Stimulated activated CD8-positive, alpha-beta memory T cell treated with anti-CD3 and anti-CD28 coated beads, Interleukin-4, amount 100 ng/mL, for 1 hour (primary cell): ENCODE results near the gene ABLIM3.

ENCODE experiments used
- DNase-seq, 2 donors: peaks; one replicate each; pipeline ENCODE4 v3.0.0-alpha.2; 2020; ENCODE audit warnings: low read depth in 2 of 2, low spot score in 1 of 2

The ABLIM3 gene

GRCh38 chr5:149216496-149216895 is 75.2 kb downstream of the ABLIM3 start:
- DNase-seq = no peak

DNA sequence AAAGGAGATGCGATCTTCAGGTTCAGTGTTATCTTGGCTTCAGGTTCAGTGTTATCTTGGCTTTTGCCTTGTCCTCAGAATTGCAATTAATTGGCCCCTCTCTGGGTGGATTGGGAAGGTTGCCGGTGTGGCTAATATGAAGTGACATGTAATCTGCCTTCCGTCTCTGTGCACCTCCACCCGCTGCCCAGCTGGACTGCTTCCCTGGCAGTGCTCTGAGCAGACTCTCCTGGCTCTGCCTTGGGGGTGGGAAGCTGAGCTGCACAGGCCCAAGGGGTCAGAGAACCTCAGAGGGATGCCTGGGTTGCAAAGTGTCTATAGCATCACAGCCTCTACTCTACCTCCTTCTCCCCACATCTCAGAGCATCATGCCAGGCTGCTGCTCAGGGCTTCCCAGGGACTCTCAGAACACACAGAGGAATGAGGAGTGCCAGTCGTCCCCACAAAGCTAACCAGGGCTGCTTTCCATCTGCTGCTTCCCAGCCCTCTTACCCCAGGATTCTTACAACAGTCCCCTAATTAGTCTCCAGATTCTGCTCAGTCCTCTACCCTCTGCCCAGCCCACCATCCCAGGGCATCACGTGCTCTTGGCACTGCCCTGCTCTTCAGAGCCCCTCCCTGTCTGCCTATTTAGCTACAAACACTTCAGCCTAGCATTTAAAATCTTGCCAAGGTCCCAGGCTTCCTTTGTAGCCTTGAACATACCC is 76.0 kb downstream of the ABLIM3 start:
- no peak for DNase-seq

DNA sequence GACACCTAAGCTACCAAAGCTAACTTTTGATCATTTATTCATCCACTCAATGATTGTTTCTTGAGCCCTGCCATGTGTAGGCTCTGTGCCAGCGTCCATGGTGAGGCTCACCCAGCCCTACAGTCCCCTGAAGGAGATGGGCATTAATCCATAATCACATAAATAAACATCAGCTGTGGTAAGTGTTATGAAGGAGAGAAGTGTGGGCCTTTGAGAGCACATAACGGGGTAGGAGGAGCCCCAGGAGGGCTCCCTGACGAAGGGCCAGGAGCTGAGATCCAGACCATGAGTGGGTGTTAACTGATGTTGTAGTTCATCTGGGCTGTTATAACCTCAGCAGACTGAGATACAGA is 76.5 kb downstream of the ABLIM3 start:
- DNase-seq = no peak

DNA sequence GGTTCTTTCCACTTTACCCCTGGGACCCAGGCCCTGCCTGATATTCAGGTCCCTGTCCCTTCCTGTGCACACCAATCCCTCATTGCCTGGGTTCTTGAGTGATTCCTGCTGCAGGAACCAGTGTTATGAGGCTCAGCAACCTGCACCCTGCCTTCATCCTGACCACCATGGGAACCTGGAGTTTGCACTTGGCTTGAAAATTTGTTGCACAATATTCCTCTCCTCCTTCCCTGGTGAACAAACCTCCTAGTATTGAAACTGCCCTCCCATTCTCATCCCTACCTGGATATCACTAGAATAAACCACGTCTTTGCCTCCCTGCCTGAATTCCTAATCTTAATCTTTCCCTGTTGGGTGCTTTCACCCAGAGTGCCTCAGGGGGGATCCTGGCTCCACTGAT is 78.3 kb downstream of the ABLIM3 start:
- no peak for DNase-seq

DNA sequence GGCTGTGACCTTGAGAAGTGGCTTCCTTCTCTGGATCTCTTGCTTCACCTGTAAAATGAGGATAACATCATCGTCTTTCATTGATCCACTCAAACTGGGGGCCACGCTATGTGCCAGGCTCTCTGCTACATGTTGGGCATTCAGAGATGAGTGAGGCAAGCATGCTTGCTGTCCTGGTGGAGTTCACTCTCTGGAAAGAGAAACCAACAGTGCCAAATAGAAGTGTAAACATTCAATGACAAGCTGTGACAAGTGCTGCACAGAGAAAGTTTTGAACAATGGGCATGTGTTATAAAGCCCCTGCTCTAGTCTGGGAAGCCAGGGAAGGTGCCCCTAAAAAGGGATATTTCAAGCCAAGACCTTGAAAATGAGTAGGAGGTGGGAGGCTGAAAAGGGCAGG is 79.5 kb downstream of the ABLIM3 start:
- no peak for DNase-seq

- DNase-seq = no peak
Measured at GRCh38 chr5:149221326-149221725, 80.0 kb downstream of the ABLIM3 start.

DNA sequence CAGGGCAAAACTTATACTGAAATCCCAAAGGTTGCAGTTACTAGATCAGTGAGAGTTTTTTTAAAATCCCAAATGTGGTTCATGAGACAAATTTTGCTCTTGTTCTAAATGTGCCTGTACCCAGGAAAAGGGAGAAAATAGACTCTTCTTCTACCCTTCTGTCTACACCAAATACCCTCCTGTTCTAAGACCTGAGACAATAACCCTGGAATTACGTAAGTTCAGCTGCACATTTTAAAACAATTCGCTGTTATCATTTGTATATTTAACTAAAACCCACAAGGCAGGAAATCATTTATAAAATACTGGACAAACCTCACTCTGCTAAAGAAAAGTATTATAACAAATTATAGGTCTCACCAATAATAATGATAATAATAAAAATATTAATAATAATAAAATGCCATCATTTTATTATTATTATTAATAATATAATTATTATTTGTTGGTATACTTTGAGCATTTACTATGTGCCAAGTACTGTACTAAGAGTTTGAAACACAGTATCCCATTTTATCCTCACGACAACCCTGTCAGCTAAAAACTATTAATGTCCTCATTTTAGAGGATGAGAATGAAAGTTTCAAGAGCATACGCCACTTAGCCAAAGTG is 80.5 kb downstream of the ABLIM3 start:
- no peak for DNase-seq

DNA sequence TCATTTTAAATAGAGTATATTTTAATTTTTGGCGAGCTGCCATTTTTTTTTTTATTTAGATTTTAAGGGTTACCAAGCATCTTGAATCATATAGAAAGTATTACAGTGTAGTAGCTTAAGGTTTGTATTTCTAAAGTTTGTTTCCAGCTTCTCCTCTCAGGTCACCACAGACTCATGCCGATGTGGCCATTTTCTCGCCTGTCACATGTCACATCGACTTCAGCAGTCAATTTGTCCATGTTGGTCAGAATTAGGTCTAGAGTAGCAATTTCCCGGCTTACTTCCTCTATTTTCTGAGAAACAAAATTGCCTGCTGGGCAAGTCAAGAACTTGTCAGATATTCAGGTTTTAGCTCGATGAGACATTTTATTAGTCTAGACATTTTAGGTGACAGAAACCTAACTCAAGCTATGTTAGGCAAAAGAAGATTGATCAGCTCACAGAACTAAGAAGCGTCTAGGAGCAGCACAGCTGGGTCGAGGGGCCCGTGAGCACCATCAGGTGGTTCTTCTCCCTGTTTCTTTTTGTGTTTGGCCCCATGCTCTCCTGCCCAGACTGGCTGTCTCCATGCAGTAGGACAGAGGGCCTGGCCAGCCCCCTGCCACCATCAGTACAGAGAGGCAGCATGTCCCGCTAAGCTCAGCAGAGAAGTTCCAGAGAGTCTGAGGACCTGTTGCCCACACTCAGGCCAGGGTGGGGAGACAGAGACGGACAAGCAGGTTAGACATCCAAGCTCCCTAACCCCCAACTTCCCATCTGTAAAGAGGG is 82.0 kb downstream of the ABLIM3 start:
- DNase-seq = no peak

DNA sequence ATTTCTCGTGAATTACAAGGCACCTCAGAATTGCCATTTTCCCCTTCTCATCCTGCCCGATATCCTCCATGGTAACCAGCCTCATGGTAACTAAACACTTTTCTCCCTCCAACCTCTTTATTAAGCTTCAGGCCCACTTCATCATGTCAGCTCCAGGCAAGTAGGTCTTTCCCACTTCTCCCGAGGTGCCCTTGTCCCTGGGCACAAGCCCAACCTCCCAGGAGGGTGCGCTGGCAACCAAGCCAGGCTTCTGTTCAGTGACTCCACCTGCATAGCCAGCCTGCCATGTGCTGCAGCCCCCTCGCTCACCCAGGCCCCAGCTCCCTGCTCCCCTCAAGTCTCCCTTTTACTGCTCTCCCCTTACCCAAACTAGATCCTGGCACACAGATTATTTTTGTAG is 83.0 kb downstream of the ABLIM3 start:
- no peak for DNase-seq

DNA sequence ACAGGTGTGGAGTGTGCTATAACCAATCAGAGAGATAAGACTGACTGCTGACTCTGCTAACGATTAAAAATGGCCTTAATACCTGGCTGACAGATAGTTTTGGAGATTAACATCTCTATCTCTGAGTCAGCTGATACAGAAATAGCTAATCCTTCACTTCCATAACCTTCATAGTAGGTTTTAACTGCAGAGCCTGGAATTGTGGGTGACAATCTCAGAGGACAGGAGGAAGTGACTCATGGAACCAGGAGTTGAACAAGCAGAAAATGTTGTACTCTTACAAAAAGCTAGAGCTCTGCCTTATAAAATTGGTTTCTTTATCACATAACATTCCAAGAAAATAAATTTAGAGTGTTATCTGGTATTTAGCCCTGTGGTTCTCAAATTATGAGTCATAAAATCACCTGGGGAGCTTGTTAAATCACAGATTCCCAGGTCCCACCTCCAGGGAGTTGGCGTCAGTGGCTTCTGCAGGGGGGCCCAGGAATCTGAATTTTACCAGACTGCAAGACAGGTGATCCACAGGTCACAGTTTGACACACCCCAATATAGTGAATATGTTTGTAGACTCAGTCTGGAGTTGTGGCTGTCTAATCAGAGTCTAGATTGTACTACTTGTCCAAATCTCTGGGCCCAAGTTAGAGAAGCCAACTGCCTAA is 86.0 kb downstream of the ABLIM3 start:
- DNase-seq = no peak

GRCh38 chr5:149228618-149229297 is 87.5 kb downstream of the ABLIM3 start:
- no peak for DNase-seq

DNA sequence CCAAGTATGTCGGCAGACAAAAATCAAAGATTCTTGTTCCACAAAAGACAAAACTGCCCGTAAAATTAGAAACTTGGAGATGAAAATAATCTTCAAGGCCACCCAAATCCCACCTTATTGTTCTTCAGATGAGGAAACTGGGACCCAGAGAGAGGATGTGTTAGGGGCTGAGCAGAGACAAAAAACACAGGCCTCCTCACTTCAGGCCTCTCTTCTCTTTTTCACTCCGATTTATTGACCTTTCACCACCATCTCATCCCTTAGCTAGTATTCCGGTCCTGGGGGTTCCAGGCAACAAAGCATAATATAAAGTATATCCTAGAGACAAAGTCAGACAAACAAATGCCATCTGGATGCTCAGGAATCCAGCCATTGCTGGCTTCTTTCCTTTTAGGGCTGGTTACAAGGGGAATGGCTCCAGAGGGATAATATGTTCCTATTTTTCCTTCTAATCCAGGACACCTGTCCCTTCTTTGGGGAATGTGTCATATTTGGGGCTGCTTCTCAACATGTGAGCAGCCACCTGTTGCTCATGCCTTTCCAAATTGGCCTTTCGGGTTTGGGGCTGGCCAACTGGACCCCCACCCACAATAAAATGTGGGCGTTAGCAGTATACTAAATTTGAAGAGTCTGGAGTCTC is 88.1 kb downstream of the ABLIM3 start:
- DNase-seq = no peak

DNA sequence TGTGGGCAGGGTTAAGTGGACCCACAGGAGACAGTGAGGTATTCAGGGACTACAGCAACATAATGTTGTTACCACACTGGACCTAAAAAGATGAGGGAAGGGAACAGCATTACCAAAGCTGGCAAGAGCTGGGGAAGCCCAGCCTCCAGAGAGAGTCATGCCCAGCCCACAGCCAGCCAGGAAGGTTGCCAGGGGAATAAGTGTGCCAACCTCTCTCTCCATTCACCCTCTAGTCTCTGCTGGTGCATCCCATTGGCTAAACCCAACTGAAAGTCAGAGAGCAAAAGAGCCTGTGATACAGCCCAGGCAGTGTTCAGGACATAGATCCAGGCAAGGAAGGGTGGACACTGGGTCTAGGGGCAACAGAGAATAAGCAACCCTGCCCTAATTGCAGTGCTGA is 94.5 kb downstream of the ABLIM3 start:
- DNase-seq = no peak

DNA sequence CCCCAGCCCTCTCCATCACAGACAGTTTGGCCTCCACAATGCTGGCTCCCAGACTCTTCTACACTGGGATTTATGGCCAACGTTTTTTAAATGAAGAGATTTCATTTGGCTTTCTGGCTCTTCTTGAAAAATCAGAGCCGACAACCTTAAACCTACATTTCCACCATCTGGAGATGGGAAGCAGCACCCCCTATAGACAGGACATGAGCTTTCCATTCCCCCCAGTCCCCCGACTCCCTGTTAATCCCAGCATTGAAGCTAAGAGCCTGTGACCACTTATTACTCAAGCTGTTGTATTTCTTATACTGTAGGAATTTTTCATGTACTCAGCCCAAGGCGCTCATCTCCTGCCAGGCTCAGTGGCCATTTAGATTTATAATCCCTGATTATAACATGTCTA is 96.4 kb downstream of the ABLIM3 start:
- DNase-seq = no peak

DNA sequence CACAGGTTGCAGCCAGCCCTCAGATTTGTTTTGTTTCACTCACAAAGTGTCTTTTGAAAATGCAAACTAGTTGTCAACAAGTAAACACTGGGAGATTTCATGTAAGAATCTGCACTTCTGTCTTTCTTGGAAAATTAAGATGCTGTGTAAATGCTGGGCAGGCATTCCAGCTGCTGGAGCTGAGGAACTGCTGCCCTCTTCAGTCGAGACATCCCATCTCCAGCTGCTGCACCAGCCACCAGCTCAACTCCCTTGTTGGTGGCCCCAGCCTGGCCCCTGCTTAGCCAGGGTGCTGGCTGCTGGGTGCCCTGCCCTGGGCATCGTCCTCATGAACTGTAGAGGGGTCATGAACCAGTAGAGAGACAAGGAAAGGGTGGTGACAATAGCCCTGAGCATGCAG is 97.2 kb downstream of the ABLIM3 start:
- no peak for DNase-seq

- DNase-seq = no peak
Measured at GRCh38 chr5:149239917-149240316, 98.6 kb downstream of the ABLIM3 start.

- peak; percentile 56 to 58 for DNase-seq
Measured at GRCh38 chr5:149240354-149240998, 99.2 kb downstream of the ABLIM3 start.

DNA sequence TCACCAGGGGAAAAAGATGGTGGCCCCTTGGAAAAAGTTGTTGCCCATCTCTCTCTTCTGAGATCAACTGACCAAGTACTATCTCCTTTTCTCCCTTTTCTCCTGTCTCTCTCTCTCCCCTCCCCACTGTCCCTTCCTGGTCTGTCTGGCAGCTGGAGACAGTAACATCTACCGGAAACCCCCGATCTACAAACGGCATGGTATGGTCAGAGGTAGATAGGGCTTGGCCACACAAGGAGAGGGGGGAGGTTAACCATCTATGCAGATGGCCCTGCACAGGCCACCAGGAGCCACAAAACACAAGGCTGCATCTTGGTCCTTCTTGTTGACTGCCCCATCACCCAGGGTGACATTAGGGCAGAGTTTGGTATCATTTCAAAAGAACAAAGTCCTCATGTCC is 101.0 kb downstream of the ABLIM3 start:
- no peak for DNase-seq

- DNase-seq = no peak
Measured at GRCh38 chr5:149246906-149247305, 105.6 kb downstream of the ABLIM3 start.

- DNase-seq = no peak
Measured at GRCh38 chr5:149247726-149248125, 106.4 kb downstream of the ABLIM3 start.
